Left ventricle myocardium superior (tissue), 1 donor: Measurements from ENCODE around the gene TMEM260. TPM values are rescaled to one million over a fixed set of nuclear protein-coding genes. Genes with fewer than 3 reads are reported as not detected.
A peak's percentile ranks its signal among the peaks of the same experiment; 100 is the strongest.
"Not testable (repeated sequence)": the region's sequence is repeated elsewhere in the genome, so short reads cannot be mapped to it uniquely, and the experiment has no call there.

Source experiments
- ATAC-seq: fragments of 200-7000 bp; cut with Tn5 transposase; one replicate; pipeline ENCODE4 v1.9.1; 2020; ENCODE audit warnings: mild to moderate bottlenecking, moderate library complexity
- DNase-seq: peaks from one replicate; pipeline ENCODE4 v3.0.0-alpha.2; 2020
- intact Hi-C: fragments of 100-400 bp; cut with micrococcal nuclease; formaldehyde crosslinking; loops from one replicate; pipeline ENCODE4 v1.11.0; 2022
- total RNA-seq: library from RNA; stranded (reverse); fragmentation: NEBNext Ultra II Directional; extraction: Animal tissue kit (Norgen Biotek cat#: 25700); gene quantifications from one replicate; pipeline ENCODE4 v1.2.1, GENCODE V29; 2021
- donor health status: DM: no; HTN: yes; CAD: no; lungs with severe emphysema.

Gene TMEM260
- total RNA-seq, 1 donor from 2014 or later, result 6.6 TPM

GRCh38 chr14:56592746-56593544 lies 13.3 kb downstream of the TMEM260 start:
- ATAC-seq (no peak), DNase-seq (no peak)
- intact Hi-C loops, result no loop called here

GRCh38 chr14:56594428-56594827 lies 14.8 kb downstream of the TMEM260 start:
- intact Hi-C loops, result no loop called here
- ATAC-seq (no peak), DNase-seq (no peak)

GRCh38 chr14:56598519-56598918 lies 18.9 kb downstream of the TMEM260 start:
- intact Hi-C loops, result no loop called here
- DNase-seq (no peak), ATAC-seq (no peak)

- intact Hi-C loops, result no loop called here
- ATAC-seq, result no peak
- no peak for DNase-seq
Observed at GRCh38 chr14:56603648-56604047, 24.1 kb downstream of the TMEM260 start.

GRCh38 chr14:56608689-56609088 lies 29.1 kb downstream of the TMEM260 start:
- DNase-seq, result no peak
- ATAC-seq, result no peak
- intact Hi-C loops, result no loop called here

GRCh38 chr14:56611663-56612062 lies 32.1 kb downstream of the TMEM260 start:
- intact Hi-C loops, result not testable (repeated sequence)

GRCh38 chr14:56617084-56617483 lies 37.5 kb downstream of the TMEM260 start:
- intact Hi-C loops, result no loop called here
- DNase-seq (no peak), ATAC-seq (no peak)

More at GRCh38 chr14:56611663-56612062, 32.1 kb downstream of the TMEM260 start:
- DNase-seq, ATAC-seq: not testable (repeated sequence)

- intact Hi-C loops, result no loop called here
- ATAC-seq (no peak), DNase-seq (no peak)
Observed at GRCh38 chr14:56630707-56631106, 51.1 kb downstream of the TMEM260 start.

- intact Hi-C loops, result no loop called here
- no peak for DNase-seq
Observed at GRCh38 chr14:56632195-56632594, 52.6 kb downstream of the TMEM260 start.

GRCh38 chr14:56633544-56633943 lies 53.9 kb downstream of the TMEM260 start:
- DNase-seq, result no peak
- no peak for ATAC-seq
- intact Hi-C loops, result no loop called here

More at GRCh38 chr14:56632195-56632594, 52.6 kb downstream of the TMEM260 start:
- ATAC-seq, result peak; percentile 54

- DNase-seq, result no peak
- intact Hi-C loops, result no loop called here
- no peak for ATAC-seq
Observed at GRCh38 chr14:56635041-56635440, 55.4 kb downstream of the TMEM260 start.

GRCh38 chr14:56647493-56647892 lies 67.9 kb downstream of the TMEM260 start:
- intact Hi-C loops, result no loop called here
- no peak for ATAC-seq

GRCh38 chr14:56648508-56649301 lies 69.1 kb downstream of the TMEM260 start:
- intact Hi-C loops, result no loop called here
- DNase-seq (no peak), ATAC-seq (no peak)

More at GRCh38 chr14:56647493-56647892, 67.9 kb downstream of the TMEM260 start:
- DNase-seq, result no peak

- DNase-seq (no peak), ATAC-seq (no peak)
- intact Hi-C loops, result no loop called here
Observed at GRCh38 chr14:56649382-56649781, 69.8 kb downstream of the TMEM260 start.

GRCh38 chr14:56650048-56650447 lies 70.5 kb downstream of the TMEM260 start:
- peak; percentile 23 for ATAC-seq
- DNase-seq, result no peak
- intact Hi-C loops, result no loop called here

GRCh38 chr14:56650979-56651378 lies 71.4 kb downstream of the TMEM260 start:
- intact Hi-C loops, result no loop called here
- DNase-seq, result no peak
- ATAC-seq, result no peak

- no peak for DNase-seq
- intact Hi-C loops, result no loop called here
- no peak for ATAC-seq
Observed at GRCh38 chr14:56657604-56658003, 78.0 kb downstream of the TMEM260 start.

- ATAC-seq, result no peak
- intact Hi-C loops, result no loop called here
Observed at GRCh38 chr14:56659378-56659777, 79.8 kb downstream of the TMEM260 start.

GRCh38 chr14:56659964-56660551 lies 80.5 kb downstream of the TMEM260 start:
- ATAC-seq, result no peak
- intact Hi-C loops, result no loop called here
- DNase-seq, result no peak

More at GRCh38 chr14:56659378-56659777, 79.8 kb downstream of the TMEM260 start:
- no peak for DNase-seq
